Sciatic nerve (tissue), 2 donors: Measurements from ENCODE around the gene PGLYRP2. TPM values are rescaled to one million over a fixed set of nuclear protein-coding genes. Genes with fewer than 3 reads are reported as not detected.
"Not testable (repeated sequence)": the region's sequence is repeated elsewhere in the genome, so short reads cannot be mapped to it uniquely, and the experiment has no call there.

Experiments used
- ATAC-seq: fragments of 200-7000 bp; cut with Tn5 transposase; one replicate; pipeline ENCODE4 v1.9.1; 2020; ENCODE audit warnings: mild to moderate bottlenecking, moderate library complexity
- DNase-seq: peaks from one replicate; pipeline ENCODE4 v3.0.0-alpha.2; 2020; ENCODE audit warnings: low spot score
- intact Hi-C: fragments of 100-400 bp; cut with DNase I; formaldehyde crosslinking; loops from one replicate; pipeline ENCODE4 v1.14.2; 2022
- total RNA-seq: library from RNA; stranded (reverse); fragmentation: NEBNext Ultra II Directional; extraction: Animal tissue kit (Norgen Biotek cat#: 25700); gene quantifications from one replicate; pipeline ENCODE4 v1.2.1, GENCODE V29; 2021
- donor health status: DM: no; HTN: no; CAD: no.
- donor health status: DM: no; HTN: no; CAD: no.

Gene PGLYRP2
- total RNA-seq, 1 donor from 2014 or later = not detected

- ATAC-seq (no peak), DNase-seq (no peak)
- intact Hi-C loops = no loop called here
These were observed 19.0 kb upstream of the PGLYRP2 start for GRCh38 chr19:15498156-15498858.

GRCh38 chr19:15495151-15495550 lies 15.8 kb upstream of the PGLYRP2 start:
- ATAC-seq = no peak
- no peak for DNase-seq
- intact Hi-C loops = no loop called here

- DNase-seq = no peak
- ATAC-seq = peak; percentile 44
- intact Hi-C loops = no loop called here
These were observed 9.4 kb upstream of the PGLYRP2 start for GRCh38 chr19:15488489-15489226.

GRCh38 chr19:15487038-15487437 lies 7.7 kb upstream of the PGLYRP2 start:
- ATAC-seq (no peak), DNase-seq (no peak)
- intact Hi-C loops = no loop called here

- DNase-seq, intact Hi-C loops, ATAC-seq: not testable (repeated sequence)
These were observed 6.5 kb upstream of the PGLYRP2 start for GRCh38 chr19:15485768-15486167.

GRCh38 chr19:15480996-15481395 lies 1.7 kb upstream of the PGLYRP2 start:
- intact Hi-C loops, DNase-seq, ATAC-seq: not testable (repeated sequence)

- ATAC-seq = no peak
- peak; percentile 36 for DNase-seq
- intact Hi-C loops = no loop called here
These were observed 3.0 kb downstream of the PGLYRP2 start for GRCh38 chr19:15476325-15476724.

- peak; percentile 35 for DNase-seq
- intact Hi-C loops = no loop called here
- ATAC-seq = no peak
These were observed 3.7 kb downstream of the PGLYRP2 start for GRCh38 chr19:15475611-15476010.

- ATAC-seq = no peak
- intact Hi-C loops = no loop called here
- DNase-seq = no peak
These were observed 4.1 kb downstream of the PGLYRP2 start for GRCh38 chr19:15475169-15475568.

GRCh38 chr19:15473821-15474220 lies 5.5 kb downstream of the PGLYRP2 start:
- DNase-seq = peak; percentile 1
- intact Hi-C loops, ATAC-seq: not testable (repeated sequence)

- DNase-seq = peak; percentile 51
- intact Hi-C loops = no loop called here
- no peak for ATAC-seq
These were observed 7.6 kb downstream of the PGLYRP2 start for GRCh38 chr19:15471639-15472101.

- DNase-seq (peak; percentile 54), ATAC-seq (peak; percentile 51)
- intact Hi-C loops = no loop called here
These were observed 9.6 kb downstream of the PGLYRP2 start for GRCh38 chr19:15469513-15470297.

- intact Hi-C loops = no loop called here
- DNase-seq (peak; percentile 23), ATAC-seq (peak; percentile 13)
These were observed 10.4 kb downstream of the PGLYRP2 start for GRCh38 chr19:15468675-15469512.

- ATAC-seq = no peak
- intact Hi-C loops = no loop called here
- peak; percentile 4 for DNase-seq
These were observed 11.5 kb downstream of the PGLYRP2 start for GRCh38 chr19:15467734-15468214.

- intact Hi-C loops = no loop called here
- peak; percentile 4 for DNase-seq
- no peak for ATAC-seq
These were observed 12.2 kb downstream of the PGLYRP2 start for GRCh38 chr19:15466851-15467733.

GRCh38 chr19:15464394-15465385 lies 14.6 kb downstream of the PGLYRP2 start, which contains the start of gene RASAL3:
RASAL3 (minus strand) TSS chr19:15464544; CDS start chr19:15464358, 186 bp downstream.
- no peak for DNase-seq
- intact Hi-C loops = no loop called here
- peak; percentile 39 for ATAC-seq
